ENCODE data around the gene PCDH15. TPM values are rescaled to one million over a fixed set of nuclear protein-coding genes. Genes with fewer than 3 reads are reported as not detected.

The PCDH15 gene
- polyA plus RNA-seq, 1 donor: 11.9 TPM

- no peak for DNase-seq
Observed at GRCh38 chr10:54708591-54708990, 92.4 kb downstream of the PCDH15 start.

GRCh38 chr10:54708021-54708420 is 93.0 kb downstream of the PCDH15 start:
- DNase-seq: no peak

GRCh38 chr10:54702583-54703485 is 98.2 kb downstream of the PCDH15 start:
- DNase-seq: no peak

- no peak for DNase-seq
Observed at GRCh38 chr10:54691331-54691730, 109.7 kb downstream of the PCDH15 start.

GRCh38 chr10:54682554-54682953 is 118.5 kb downstream of the PCDH15 start:
- DNase-seq: no peak

GRCh38 chr10:54681136-54681535 is 119.9 kb downstream of the PCDH15 start:
- DNase-seq: no peak

- no peak for DNase-seq
Observed at GRCh38 chr10:54667136-54667535, 133.9 kb downstream of the PCDH15 start.

GRCh38 chr10:54666192-54666591 is 134.8 kb downstream of the PCDH15 start:
- no peak for DNase-seq

GRCh38 chr10:54665095-54665494 is 135.9 kb downstream of the PCDH15 start:
- DNase-seq: no peak

- no peak for DNase-seq
Observed at GRCh38 chr10:54660397-54660796, 140.6 kb downstream of the PCDH15 start.

- DNase-seq: no peak
Observed at GRCh38 chr10:54656643-54657042, 144.4 kb downstream of the PCDH15 start.

- no peak for DNase-seq
Observed at GRCh38 chr10:54653518-54653917, 147.5 kb downstream of the PCDH15 start.

- no peak for DNase-seq
Observed at GRCh38 chr10:54650547-54650946, 150.5 kb downstream of the PCDH15 start.

GRCh38 chr10:54622017-54622416 is 179.0 kb downstream of the PCDH15 start:
- DNase-seq: no peak

- DNase-seq: no peak
Observed at GRCh38 chr10:54620352-54620751, 180.7 kb downstream of the PCDH15 start.

- no peak for DNase-seq
Observed at GRCh38 chr10:54614072-54614471, 187.0 kb downstream of the PCDH15 start.

- no peak for DNase-seq
Observed at GRCh38 chr10:54613162-54613561, 187.9 kb downstream of the PCDH15 start.

GRCh38 chr10:54609423-54609822 is 191.6 kb downstream of the PCDH15 start:
- DNase-seq: no peak

GRCh38 chr10:54607983-54608382 is 193.0 kb downstream of the PCDH15 start:
- DNase-seq: no peak

- DNase-seq: no peak
Observed at GRCh38 chr10:54594289-54594688, 206.7 kb downstream of the PCDH15 start.

- no peak for DNase-seq
Observed at GRCh38 chr10:54587971-54588370, 213.1 kb downstream of the PCDH15 start.

GRCh38 chr10:54585572-54585971 is 215.5 kb downstream of the PCDH15 start:
- no peak for DNase-seq

GRCh38 chr10:54577682-54578081 is 223.3 kb downstream of the PCDH15 start:
- no peak for DNase-seq

- no peak for DNase-seq
Observed at GRCh38 chr10:54576541-54576940, 224.5 kb downstream of the PCDH15 start.

All from left kidney (tissue), 2 donors.